GM23338 (cell line): ENCODE measurements around the gene ZNF71. TPM values are rescaled to one million over a fixed set of nuclear protein-coding genes. Genes with fewer than 3 reads are reported as not detected.

Experiments used
- ATAC-seq: fragments of 200-7000 bp; cut with Tn5 transposase; 3 replicates; pipeline ENCODE4 v1.9.1; 2020
- DNase-seq: peaks from one replicate; pipeline ENCODE4 v3.0.0-alpha.2; 2015; ENCODE audit warnings: low spot score
- H2AFZ ChIP-seq: fragments of 200-600 bp; sonication (generic); 2 replicates; pipeline ENCODE4 v1.8.0; 2016; ENCODE audit warnings: antibody characterized with exemption, mild to moderate bottlenecking, moderate library complexity
- H3F3A ChIP-seq: fragments of 200-600 bp; sonication (generic); replicated peaks from 2 replicates; pipeline ENCODE4 v1.8.0; 2017; ENCODE audit warnings: antibody characterized with exemption, mixed run types, low read depth
- H3K27ac ChIP-seq: fragments of 200-600 bp; sonication (generic); 2 replicates; pipeline ENCODE4 v1.6.1; 2016; ENCODE audit warnings: low read depth
- H3K27me3 ChIP-seq: fragments of 200-600 bp; sonication (generic); 2 replicates; pipeline ENCODE4 v1.8.0; 2016; ENCODE audit warnings: mild to moderate bottlenecking, mixed run types, moderate library complexity; ENCODE audit not compliant: insufficient read depth
- H3K36me3 ChIP-seq: fragments of 200-600 bp; sonication (generic); 2 replicates; pipeline ENCODE4 v1.8.0; 2016; ENCODE audit warnings: mild to moderate bottlenecking; ENCODE audit not compliant: insufficient read depth
- H3K4me1 ChIP-seq: fragments of 200-600 bp; sonication (generic); 2 replicates; pipeline ENCODE4 v1.8.0; 2016; ENCODE audit warnings: mild to moderate bottlenecking, moderate library complexity; ENCODE audit not compliant: insufficient read depth
- H3K4me2 ChIP-seq: fragments of 200-600 bp; sonication (generic); 2 replicates; pipeline ENCODE4 v1.7.1; 2017; ENCODE audit warnings: mixed run types
- H3K4me3 ChIP-seq: fragments of 200-600 bp; sonication (generic); 2 replicates; pipeline ENCODE4 v1.6.1; 2016; ENCODE audit warnings: mixed run types
- H3K79me2 ChIP-seq: fragments of 200-600 bp; sonication (generic); replicated peaks from 2 replicates; pipeline ENCODE4 v1.8.0; 2017; ENCODE audit warnings: mild to moderate bottlenecking; ENCODE audit not compliant: insufficient read depth
- H3K9me2 ChIP-seq: fragments of 200-600 bp; sonication (generic); 2 replicates; pipeline ENCODE4 v1.8.0; 2017; ENCODE audit not compliant: insufficient read depth
- H4K20me1 ChIP-seq: fragments of 200-600 bp; sonication (generic); replicated peaks from 2 replicates; pipeline ENCODE4 v1.8.0; 2017; ENCODE audit warnings: mild to moderate bottlenecking; ENCODE audit not compliant: insufficient read depth
- H3K27ac Mint-ChIP-seq: 2 replicates; pipeline ENCODE4 v1.8.0; 2020; ENCODE audit warnings: inconsistent platforms, mild to moderate bottlenecking, moderate library complexity, mixed read lengths
- H3K27me3 Mint-ChIP-seq: 3 replicates; pipeline ENCODE4 v1.8.0; 2022; ENCODE audit warnings: low read depth, mild to moderate bottlenecking, moderate library complexity, mixed read lengths, inconsistent platforms; ENCODE audit not compliant: insufficient read depth, poor library complexity
- H3K36me3 Mint-ChIP-seq: 3 replicates; pipeline ENCODE4 v1.8.0; 2021; ENCODE audit warnings: low read depth, mild to moderate bottlenecking, inconsistent platforms, moderate library complexity, mixed read lengths
- H3K4me1 Mint-ChIP-seq: 3 replicates; pipeline ENCODE4 v1.8.0; 2020; ENCODE audit warnings: mild to moderate bottlenecking, inconsistent platforms, mixed read lengths
- H3K4me3 Mint-ChIP-seq: 3 replicates; pipeline ENCODE4 v1.8.0; 2021; ENCODE audit warnings: moderate library complexity, mild to moderate bottlenecking, inconsistent platforms, mixed read lengths
- H3K9me3 Mint-ChIP-seq: 3 replicates; pipeline ENCODE4 v1.8.0; 2020; ENCODE audit warnings: moderate library complexity, mild to moderate bottlenecking, inconsistent platforms, mixed read lengths
- CREB1 ChIP-seq: fragments of 250-450 bp; sonication (Bioruptor Pico); IDR thresholded peaks from 2 replicates; pipeline ENCODE4 v1.5.0; 2020; ENCODE audit warnings: low read depth, mild to moderate bottlenecking, moderate library complexity
- EZH2 ChIP-seq: fragments of 200-600 bp; sonication (generic); IDR thresholded peaks from one replicate; pipeline ENCODE4 v1.8.0; 2017; ENCODE audit warnings: antibody characterized with exemption, mild to moderate bottlenecking, low read depth; ENCODE audit not compliant: unreplicated experiment
- EZH2phosphoT487 ChIP-seq: fragments of 200-600 bp; sonication (generic); IDR thresholded peaks from one replicate; pipeline ENCODE4 v1.8.1; 2018; ENCODE audit warnings: antibody characterized with exemption; ENCODE audit not compliant: unreplicated experiment
- NANOG ChIP-seq: IDR thresholded peaks from 2 replicates; pipeline ENCODE4 v1.6.1; 2016; ENCODE audit warnings: antibody characterized with exemption, borderline replicate concordance
- POLR2AphosphoS5 ChIP-seq: IDR thresholded peaks from 2 replicates; pipeline ENCODE4 v1.6.1; 2016; ENCODE audit warnings: antibody characterized with exemption, low read depth
- STAT1 ChIP-seq: IDR thresholded peaks from one replicate; pipeline ENCODE4 v1.6.1; 2016; ENCODE audit warnings: antibody characterized with exemption; ENCODE audit not compliant: unreplicated experiment
- ZNF114 ChIP-seq: fragments of 250-450 bp; sonication (Bioruptor Pico); IDR thresholded peaks from 2 replicates; pipeline ENCODE4 v1.5.0; 2020; ENCODE audit warnings: mild to moderate bottlenecking, moderate library complexity
- polyA plus RNA-seq: library from polyadenylated mRNA; unstranded; fragments of >200 nt; fragmentation: Nextera tagmentation; extraction: Ambion mirVana; gene quantifications from 2 replicates; pipeline ENCODE4 v1.2.1, GENCODE V29; 2016
- total RNA-seq: library from RNA; depleted of rRNA; stranded (reverse); fragments of >200 nt; shearing (Covaris generic); gene quantifications from 2 replicates; pipeline ENCODE4 v1.2.3, GENCODE V29; 2014
- TF ChIP-seq, protein P1 (sequence below): fragments of 250-450 bp; sonication (Bioruptor Pico); IDR thresholded peaks from 2 replicates; pipeline ENCODE4 v1.5.0; 2020; ENCODE audit warnings: mild to moderate bottlenecking, moderate library complexity

ZNF71 gene
- total and polyA plus RNA-seq, 2 experiments from 2014 or later, result 4.7 to 13.2 TPM

- TF ChIP-seq, protein P1, sequence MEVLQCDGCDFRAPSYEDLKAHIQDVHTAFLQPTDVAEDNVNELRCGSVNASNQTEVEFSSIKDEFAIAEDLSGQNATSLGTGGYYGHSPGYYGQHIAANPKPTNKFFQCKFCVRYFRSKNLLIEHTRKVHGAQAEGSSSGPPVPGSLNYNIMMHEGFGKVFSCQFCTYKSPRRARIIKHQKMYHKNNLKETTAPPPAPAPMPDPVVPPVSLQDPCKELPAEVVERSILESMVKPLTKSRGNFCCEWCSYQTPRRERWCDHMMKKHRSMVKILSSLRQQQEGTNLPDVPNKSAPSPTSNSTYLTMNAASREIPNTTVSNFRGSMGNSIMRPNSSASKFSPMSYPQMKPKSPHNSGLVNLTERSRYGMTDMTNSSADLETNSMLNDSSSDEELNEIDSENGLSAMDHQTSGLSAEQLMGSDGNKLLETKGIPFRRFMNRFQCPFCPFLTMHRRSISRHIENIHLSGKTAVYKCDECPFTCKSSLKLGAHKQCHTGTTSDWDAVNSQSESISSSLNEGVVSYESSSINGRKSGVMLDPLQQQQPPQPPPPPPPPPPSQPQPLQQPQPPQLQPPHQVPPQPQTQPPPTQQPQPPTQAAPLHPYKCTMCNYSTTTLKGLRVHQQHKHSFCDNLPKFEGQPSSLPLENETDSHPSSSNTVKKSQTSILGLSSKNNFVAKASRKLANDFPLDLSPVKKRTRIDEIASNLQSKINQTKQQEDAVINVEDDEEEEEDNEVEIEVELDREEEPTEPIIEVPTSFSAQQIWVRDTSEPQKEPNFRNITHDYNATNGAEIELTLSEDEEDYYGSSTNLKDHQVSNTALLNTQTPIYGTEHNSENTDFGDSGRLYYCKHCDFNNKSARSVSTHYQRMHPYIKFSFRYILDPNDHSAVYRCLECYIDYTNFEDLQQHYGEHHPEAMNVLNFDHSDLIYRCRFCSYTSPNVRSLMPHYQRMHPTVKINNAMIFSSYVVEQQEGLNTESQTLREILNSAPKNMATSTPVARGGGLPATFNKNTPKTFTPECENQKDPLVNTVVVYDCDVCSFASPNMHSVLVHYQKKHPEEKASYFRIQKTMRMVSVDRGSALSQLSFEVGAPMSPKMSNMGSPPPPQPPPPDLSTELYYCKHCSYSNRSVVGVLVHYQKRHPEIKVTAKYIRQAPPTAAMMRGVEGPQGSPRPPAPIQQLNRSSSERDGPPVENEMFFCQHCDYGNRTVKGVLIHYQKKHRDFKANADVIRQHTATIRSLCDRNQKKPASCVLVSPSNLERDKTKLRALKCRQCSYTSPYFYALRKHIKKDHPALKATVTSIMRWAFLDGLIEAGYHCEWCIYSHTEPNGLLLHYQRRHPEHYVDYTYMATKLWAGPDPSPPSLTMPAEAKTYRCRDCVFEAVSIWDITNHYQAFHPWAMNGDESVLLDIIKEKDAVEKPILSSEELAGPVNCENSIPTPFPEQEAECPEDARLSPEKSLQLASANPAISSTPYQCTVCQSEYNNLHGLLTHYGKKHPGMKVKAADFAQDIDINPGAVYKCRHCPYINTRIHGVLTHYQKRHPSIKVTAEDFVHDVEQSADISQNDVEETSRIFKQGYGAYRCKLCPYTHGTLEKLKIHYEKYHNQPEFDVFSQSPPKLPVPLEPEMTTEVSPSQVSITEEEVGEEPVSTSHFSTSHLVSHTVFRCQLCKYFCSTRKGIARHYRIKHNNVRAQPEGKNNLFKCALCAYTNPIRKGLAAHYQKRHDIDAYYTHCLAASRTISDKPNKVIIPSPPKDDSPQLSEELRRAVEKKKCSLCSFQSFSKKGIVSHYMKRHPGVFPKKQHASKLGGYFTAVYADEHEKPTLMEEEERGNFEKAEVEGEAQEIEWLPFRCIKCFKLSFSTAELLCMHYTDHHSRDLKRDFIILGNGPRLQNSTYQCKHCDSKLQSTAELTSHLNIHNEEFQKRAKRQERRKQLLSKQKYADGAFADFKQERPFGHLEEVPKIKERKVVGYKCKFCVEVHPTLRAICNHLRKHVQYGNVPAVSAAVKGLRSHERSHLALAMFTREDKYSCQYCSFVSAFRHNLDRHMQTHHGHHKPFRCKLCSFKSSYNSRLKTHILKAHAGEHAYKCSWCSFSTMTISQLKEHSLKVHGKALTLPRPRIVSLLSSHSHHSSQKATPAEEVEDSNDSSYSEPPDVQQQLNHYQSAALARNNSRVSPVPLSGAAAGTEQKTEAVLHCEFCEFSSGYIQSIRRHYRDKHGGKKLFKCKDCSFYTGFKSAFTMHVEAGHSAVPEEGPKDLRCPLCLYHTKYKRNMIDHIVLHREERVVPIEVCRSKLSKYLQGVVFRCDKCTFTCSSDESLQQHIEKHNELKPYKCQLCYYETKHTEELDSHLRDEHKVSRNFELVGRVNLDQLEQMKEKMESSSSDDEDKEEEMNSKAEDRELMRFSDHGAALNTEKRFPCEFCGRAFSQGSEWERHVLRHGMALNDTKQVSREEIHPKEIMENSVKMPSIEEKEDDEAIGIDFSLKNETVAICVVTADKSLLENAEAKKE (CRISPR knock-in tag), result no peak
- TF ChIP-seq ZNF114 (CRISPR knock-in tag) (no peak), CREB1 (CRISPR knock-in tag) (no peak), EZH2phosphoT487 (no peak), EZH2 (no peak), STAT1 (no peak)
Observed at GRCh38 chr19:56562766-56563165, 32.3 kb upstream of the ZNF71 start (continued).

GRCh38 chr19:56566904-56567273 is 28.2 kb upstream of the ZNF71 start:
- peak; percentile 46 for DNase-seq
- Histone ChIP-seq H3F3A (no peaks in the 10 kb centered on the region), H3K79me2 (peaks cover 15% of the 10 kb centered on the region), H3K27ac (no peak overlapping the region), H3K4me2 (peak overlapping the region; percentile 93), H3K9me2 (peaks cover 7% of the 10 kb centered on the region; the same call in 1 of the 2 replicates), H3K4me1 (peaks cover 6% of the 10 kb centered on the region), H3K4me3 (peak overlapping the region; percentile 99), H2AFZ (peak overlapping the region; percentile 100), H3K27me3 (no peaks in the 10 kb centered on the region), H4K20me1 (no peaks in the 10 kb centered on the region), H3K36me3 (peaks cover 37% of the 10 kb centered on the region)
- peak; percentile 65 for ATAC-seq
- Mint-ChIP-seq H3K4me1 (peaks cover 3% of the 10 kb centered on the region; the same call in 2 of the 3 replicates), H3K9me3 (peaks cover 90% of the 10 kb centered on the region), H3K4me3 (peak overlapping the region; percentile 98), H3K27me3 (peaks cover 14% of the 10 kb centered on the region), H3K27ac (no peak overlapping the region), H3K36me3 (peaks cover 58% of the 10 kb centered on the region)
- TF ChIP-seq POLR2AphosphoS5 (no peak), NANOG (no peak)
- TF ChIP-seq, protein P1 (CRISPR knock-in tag), result no peak
